Stimulated activated naive CD4-positive, alpha-beta T cell treated with Interleukin-2 at 50 U/mL for 16 hours (primary cell): Measurements from ENCODE around the gene RNF181.
"Not testable (repeated sequence)": the region's sequence is repeated elsewhere in the genome, so short reads cannot be mapped to it uniquely, and the experiment has no call there.

Experiments used
- DNase-seq: peaks from one replicate; lab custom pipeline; 2025; lab: John Stamatoyannopoulos, UW

RNF181 gene

GRCh38 chr2:85595301-85596025 is at the start of gene RNF181:
RNF181 (plus strand) TSS chr2:85595745; CDS start chr2:85595764, 19 bp downstream.
- peak; percentile 91 for DNase-seq

GRCh38 chr2:85545780-85546240 is 49.7 kb upstream of the RNF181 start:
- no peak for DNase-seq

GRCh38 chr2:85547089-85547858 is 48.3 kb upstream of the RNF181 start:
- no peak for DNase-seq

- no peak for DNase-seq
Measured at GRCh38 chr2:85547859-85548607, 47.5 kb upstream of the RNF181 start.

- no peak for DNase-seq
Measured at GRCh38 chr2:85548608-85548900, 47.0 kb upstream of the RNF181 start.

- DNase-seq, result no peak
Measured at GRCh38 chr2:85549095-85549494, 46.5 kb upstream of the RNF181 start.

GRCh38 chr2:85549826-85550225 is 45.7 kb upstream of the RNF181 start:
- DNase-seq, result no peak

GRCh38 chr2:85550486-85550885 is 45.1 kb upstream of the RNF181 start:
- DNase-seq, result no peak

GRCh38 chr2:85551698-85552678 is 43.6 kb upstream of the RNF181 start:
- peak; percentile 81 for DNase-seq

- no peak for DNase-seq
Measured at GRCh38 chr2:85553184-85553583, 42.4 kb upstream of the RNF181 start.

- DNase-seq, result no peak
Measured at GRCh38 chr2:85554980-85555612, 40.4 kb upstream of the RNF181 start.

- DNase-seq, result no peak
Measured at GRCh38 chr2:85557130-85557529, 38.4 kb upstream of the RNF181 start.

- no peak for DNase-seq
Measured at GRCh38 chr2:85558160-85558559, 37.4 kb upstream of the RNF181 start.

- DNase-seq, result not testable (repeated sequence)
Measured at GRCh38 chr2:85560403-85560726, 35.2 kb upstream of the RNF181 start.

- DNase-seq, result no peak
Measured at GRCh38 chr2:85560812-85561279, 34.7 kb upstream of the RNF181 start.

GRCh38 chr2:85561280-85562212 is 34.0 kb upstream of the RNF181 start, which contains the start of gene GGCX:
GGCX (minus strand) TSS chr2:85561493; CDS start chr2:85561428, 65 bp downstream.
- peak; percentile 94 for DNase-seq

- DNase-seq, result no peak
Measured at GRCh38 chr2:85564144-85564563, 31.4 kb upstream of the RNF181 start.

GRCh38 chr2:85566265-85566664 is 29.3 kb upstream of the RNF181 start:
- no peak for DNase-seq

GRCh38 chr2:85575739-85576138 is 19.8 kb upstream of the RNF181 start:
- DNase-seq, result no peak

- no peak for DNase-seq
Measured at GRCh38 chr2:85577063-85577385, 18.5 kb upstream of the RNF181 start.
